Measurements from ENCODE around the gene LYRM2.

GRCh38 chr6:89580997-89581666 is 57.4 kb downstream of the LYRM2 start:
- TF ChIP-seq CTCF (IDR thresholded peaks at IDR 0.05) (no peak), EP300 (IDR thresholded peaks at IDR 0.05) (no peak), POLR2A (IDR thresholded peaks at IDR 0.05) (no peak)

Measured in tibial nerve (tissue), 4 donors.